HG03196 (cell line): ENCODE data around the gene HUNK.

Experiments
- ATAC-seq: cut with Tn5 transposase; IDR thresholded peaks from one replicate; pipeline ENCODE4 v1.9.1; 2021; ENCODE audit not compliant: unreplicated experiment

Gene HUNK

DNA sequence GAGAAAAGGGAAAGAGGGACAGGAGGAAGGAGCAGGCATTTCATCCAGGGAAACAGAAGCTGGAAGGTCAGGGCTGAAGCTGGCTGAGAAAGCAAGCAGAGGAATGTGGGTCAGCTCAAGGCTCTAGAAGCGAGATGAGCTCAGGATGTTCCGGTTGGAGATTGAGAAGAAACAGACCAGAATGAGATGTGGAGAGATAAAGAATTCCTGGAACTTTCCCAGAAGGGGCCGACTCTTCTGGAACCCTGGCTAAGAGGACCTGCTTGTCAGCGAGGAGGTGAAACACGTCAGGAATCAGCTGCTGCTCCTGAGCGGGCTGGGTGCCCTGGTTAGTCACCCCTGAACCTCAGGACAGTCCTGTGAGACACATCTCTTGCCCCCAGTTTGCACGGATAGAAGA, 75.9 kb downstream of the HUNK start:
- ATAC-seq: no peak

DNA sequence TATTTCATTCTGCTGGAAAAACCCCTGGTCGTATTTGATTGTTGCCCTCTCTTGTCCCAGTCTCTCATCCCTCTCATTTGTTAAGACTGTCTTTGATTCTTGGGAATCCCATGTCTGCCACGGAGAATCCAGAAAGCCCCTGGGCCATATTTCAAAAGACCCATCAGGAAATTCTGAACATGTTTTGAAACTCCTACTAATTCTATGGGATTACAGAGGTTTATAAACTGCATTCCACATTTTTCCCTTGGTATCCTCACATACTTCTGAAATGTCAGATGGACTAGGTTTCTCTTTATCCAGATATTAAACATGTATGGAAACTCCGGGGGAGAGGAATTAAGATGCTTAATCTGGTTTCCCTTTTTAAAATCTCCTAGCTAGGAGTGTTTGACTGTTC, 80.0 kb downstream of the HUNK start:
- no peak for ATAC-seq

DNA sequence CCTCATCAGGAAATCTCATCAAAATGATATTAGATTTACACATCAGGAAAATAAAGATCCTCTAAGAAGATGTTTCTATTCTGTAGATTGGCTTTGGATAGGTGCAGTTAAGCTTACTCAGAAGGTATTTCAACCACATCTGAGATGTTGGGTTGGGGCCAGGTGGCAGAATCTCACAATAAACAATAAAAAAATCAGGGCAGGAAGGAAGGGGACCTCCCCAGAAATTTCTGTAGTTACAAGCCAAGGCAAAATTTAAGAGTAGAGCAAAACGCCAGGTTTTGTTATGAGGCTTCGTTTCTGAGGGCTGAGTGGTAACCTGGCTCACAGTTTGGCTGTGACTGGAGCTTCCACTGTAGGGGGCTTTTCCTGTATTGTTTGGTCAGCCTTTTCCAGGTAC, 84.8 kb downstream of the HUNK start:
- no peak for ATAC-seq

DNA sequence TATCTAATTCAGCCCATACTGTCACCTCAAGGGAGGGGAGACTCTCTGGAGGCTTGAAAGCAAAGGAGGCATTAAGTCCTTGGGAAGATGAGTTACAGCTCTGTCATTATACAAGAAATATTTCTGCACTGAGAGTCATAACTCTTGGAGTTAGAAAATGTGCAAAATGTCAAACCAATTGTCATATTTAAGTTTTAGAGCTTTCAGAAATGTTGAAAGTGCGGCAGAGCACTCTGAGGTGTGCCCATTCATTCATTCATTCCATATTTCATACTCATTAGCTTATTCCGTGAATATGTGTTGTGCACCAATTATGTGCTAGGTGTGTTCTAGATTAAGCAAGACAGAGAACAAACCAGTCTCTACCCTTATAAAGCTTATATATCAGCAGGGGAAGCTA, 87.1 kb downstream of the HUNK start:
- no peak for ATAC-seq

DNA sequence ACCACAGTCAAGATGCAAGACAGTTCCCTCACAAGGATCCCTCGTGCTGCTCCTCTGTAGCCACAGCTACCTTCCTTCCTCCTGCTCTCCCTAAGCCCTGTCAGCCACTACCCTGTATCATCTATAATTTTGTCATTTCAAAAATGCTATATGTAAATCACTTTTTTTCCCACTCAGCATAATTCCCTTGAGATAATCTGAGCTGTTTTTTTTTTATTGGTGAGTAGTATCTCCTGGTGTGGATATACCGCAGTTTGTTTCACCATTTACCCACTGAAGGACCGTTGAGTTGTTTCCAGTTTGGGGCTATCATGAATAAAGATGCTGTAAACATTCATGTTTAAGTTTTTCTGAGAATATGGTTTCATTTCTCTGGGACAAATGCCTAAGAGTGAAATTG, 88.2 kb downstream of the HUNK start:
- no peak for ATAC-seq

DNA sequence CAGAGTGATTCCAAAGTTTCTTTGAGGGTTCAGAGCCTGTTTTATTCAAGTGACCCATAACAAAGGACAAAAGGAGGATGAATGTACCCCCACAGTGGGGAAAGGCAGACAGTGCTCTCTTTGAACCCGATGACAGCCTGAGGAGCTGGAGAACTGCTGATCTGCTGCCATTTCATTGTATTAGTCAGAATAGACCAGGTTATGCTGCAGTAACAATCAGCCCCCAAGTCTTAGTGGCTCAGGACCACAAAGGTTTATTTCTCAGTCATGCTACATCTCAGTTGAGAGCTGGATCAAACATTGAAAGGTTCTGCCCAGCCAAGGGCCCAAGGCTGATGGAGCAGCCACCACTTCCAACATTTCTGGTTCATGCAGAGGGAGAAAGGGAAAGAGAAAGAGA, 88.9 kb downstream of the HUNK start:
- no peak for ATAC-seq

DNA sequence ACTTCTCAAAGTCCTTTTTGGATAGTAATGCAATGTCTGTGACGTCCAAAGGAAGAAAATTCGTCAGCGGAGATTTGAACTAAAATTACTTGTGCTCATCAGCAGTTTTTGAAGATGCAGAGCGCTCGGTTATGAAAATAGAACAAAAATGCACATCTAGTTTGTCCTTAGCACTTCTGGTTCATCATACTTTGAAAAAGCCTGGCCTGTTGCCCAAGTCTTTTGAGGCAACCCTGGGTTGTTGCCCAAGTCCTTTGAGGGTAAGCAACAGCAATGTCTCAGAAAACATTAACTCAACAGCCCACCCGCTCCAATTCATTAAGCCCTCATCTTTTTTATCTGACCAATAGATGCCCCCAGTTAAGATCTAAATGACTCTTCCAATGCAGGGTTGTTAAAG, 91.9 kb downstream of the HUNK start:
- no peak for ATAC-seq

DNA sequence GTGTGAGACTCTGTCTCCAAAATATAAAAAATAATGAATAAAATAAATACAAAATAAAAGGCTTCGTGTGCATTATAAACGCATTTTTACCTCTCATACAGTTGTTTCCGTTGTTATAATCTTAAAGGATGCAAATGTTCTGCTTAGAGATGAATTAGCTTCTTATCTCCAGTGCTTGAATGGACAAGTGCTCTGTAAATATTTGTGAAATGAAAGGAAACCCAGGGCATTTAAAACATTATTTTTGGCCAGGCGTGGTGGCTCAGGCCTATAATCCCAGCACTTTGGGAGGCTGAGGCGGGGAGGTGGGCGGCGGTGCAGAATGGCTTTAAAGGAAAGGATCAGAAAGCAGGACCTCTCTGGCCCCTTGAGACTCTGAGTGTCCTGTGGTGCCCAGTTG, 94.5 kb downstream of the HUNK start:
- no peak for ATAC-seq

DNA sequence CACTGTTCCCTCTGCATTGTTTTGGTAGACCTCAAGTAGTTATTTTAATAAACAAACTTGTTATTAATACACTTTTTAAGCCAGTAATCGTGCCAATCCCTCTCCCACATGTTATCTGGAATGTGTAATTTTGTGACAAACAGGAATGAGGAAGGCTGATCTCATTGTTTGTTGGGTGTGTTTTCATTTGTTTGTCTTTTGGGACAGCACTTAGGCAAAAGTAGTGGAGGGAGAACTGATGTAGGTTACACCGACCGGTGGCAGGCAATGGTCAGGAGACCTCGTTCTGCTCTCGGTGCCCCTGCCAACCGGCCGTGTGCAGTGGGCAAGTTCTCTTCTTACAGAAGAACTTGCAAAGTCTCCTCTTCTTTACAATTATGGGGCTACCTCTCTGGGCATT, 99.8 kb downstream of the HUNK start:
- no peak for ATAC-seq

DNA sequence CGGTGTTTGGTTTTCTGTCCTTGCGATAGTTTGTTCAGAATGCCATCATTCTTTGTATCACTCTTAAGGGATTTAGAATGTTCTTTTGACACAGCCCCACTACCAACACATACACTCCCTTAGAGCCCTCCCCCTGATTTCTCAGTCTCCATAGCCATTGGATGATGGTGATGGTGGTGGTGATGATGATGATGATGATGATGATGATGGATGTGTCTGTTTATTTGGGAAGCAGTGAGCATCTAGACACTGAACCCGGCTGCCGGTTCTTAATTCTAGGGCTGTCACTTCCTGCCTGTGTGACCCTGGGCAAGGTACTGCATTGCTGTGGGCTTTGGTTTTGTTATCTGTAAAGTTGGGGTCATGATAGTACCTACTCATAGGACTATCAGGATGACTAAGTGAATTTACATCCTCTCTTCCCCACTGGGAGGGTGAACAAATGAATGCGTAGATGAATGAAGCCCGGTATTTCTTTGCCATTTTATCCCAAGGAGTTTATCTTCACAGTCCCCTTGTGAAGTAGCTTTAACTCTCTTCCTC, 100.7 kb downstream of the HUNK start:
- no peak for ATAC-seq

DNA sequence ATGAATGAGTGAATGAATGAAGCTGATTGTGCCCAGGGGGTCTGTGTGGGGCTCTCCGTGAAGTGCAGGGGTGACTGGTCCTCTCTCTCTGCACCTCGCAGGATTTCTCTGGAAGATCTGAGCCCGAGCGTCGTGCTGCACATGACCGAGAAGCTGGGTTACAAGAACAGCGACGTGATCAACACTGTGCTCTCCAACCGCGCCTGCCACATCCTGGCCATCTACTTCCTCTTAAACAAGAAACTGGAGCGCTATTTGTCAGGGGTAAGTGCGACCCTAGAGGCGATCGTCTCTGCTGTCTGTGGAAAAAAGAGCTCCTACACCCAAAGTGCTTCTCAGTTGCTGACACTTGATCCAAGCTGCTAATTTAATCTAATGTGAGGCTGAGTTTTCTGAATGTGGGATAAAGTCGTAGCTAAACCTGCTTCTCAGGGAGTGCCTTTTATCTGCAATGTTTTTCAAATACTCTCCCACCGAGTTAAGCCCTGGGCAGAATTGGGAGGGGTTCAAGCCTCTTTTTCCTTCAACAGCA, 101.7 kb downstream of the HUNK start:
- no peak for ATAC-seq

DNA sequence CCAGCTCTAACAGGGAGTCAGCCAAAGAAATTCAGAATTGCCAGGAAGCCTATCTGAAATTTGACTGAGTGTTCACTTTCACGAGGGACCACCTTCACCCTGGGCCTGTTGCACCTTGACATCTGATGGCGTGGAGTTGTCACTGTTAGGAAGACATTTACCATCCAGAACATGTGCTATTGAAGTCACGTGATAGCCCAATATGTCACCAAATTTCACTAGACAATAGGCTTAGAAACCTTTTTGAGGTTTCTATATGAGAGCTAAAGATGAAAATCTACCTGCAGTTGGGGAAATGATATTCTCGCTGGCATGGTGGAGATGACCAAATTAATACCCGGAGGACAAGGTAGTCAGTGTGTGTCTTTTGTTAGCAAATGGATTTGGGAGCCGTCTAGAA, 102.7 kb downstream of the HUNK start:
- ATAC-seq: no peak

DNA sequence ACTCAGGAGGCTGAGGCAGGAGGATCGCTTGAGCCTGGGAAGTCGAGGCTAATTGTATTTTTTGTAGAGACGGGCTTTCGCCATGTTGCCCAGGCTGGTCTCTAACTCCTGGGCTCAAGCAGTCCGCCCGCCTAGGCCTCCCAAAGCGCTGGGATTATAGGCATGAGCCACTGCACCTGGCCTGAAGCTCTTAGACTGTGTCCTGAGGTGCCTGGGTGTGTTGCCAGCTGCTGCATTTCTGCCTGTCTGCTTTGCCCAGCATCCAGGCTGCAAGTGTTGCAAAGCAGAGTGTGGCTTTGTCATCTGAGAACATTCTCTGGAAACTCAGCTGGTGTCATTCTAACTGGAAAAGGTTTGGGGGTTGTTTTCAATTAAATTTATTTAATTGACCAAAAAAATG, 105.0 kb downstream of the HUNK start:
- no peak for ATAC-seq

DNA sequence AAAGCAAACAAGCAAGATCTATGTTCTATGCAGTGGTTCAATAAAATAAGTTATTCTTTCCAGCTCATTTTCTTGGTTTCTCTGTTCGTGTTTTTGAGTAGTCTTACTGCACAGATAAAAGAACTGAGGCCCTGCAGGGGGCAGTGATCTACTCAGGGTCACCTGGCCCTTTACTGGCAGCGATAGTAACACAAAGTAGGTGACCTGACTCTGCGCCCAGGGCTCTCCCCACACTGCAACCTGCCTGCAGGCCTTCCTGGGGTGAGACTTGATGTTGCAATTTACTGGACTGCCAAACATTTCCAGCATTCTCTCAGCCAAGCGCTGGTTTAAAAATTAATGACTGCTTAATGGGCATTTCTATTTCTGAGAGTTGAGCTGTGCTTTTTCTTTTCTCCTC, 110.3 kb downstream of the HUNK start:
- no peak for ATAC-seq

DNA sequence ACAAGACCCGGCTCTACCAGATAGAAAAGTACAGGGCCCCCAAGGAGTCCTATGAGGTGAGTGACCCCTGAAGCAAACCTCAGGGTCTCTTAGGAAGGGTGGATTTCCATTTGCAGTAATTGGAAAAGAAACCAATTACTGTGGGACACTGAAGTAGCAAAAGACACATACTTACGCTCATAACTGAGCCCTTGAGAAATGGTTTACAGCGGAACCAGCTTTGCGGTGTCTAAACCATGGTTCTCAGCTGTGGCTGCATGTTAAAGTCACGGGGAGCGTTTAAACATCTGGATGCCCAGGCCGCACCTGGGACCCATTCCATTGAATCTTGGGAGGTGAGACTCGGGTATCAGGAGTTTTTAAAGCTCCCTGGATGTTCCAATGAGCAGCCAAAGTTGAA, 110.7 kb downstream of the HUNK start:
- ATAC-seq: no peak

DNA sequence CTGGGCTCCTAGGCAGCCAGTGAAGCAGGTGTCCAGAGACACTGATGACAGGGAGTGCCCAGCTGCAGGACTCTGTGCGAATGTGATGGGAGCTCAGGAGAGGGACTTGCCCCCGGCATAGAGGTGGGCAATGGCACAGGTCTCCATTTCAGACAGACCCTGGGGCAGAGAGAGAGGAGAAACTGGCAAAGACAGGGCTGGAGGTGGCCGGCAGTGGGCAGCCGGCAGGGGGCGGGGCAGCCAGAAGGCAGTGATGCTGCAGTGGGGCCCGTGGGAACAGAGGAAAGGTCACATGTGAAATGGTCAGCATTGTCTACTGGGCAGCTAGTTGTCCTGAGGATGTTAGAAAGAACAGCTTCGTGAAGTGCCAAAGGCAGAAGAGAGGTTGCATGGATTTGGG, 112.6 kb downstream of the HUNK start:
- ATAC-seq: no peak

DNA sequence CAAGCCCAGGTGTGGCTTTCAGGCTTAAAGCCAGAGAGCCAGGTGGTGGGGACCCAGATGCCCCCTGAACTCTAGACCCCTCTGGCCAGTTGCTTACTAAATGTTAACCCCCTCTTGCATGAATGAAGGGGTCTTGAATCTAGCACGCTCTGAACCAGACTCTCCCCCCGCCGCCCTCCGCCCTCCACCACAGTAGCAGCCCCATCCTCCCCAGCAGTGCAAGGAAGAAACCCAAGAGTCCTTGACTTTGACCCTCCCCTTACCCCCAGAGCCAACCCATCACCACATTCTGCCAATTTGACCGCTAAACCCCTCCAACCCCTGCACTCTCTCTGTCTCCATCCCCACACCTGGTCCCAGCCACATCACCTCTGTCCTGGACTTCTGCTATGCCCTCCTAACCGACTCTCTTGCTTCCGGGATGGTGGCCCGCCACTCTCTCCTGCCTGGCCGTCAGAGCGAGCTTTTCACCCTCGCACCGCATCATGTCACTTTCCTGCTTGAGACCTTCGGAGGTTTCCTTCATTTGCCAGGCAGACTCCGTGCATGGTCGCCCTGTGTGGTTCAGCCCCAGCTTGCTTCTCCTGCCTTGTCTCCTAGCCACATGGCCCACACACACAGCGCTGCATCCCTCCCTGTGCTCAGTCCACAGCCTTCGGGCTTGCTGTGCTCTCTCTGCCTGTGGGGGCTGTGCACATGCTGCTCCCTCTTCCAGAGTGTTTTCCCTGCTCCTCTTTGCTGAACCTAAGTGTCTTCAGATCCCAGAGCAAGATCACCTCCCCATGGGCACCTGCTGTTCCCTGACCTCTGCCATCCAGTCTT, 113.4 kb downstream of the HUNK start:
- ATAC-seq: no peak

DNA sequence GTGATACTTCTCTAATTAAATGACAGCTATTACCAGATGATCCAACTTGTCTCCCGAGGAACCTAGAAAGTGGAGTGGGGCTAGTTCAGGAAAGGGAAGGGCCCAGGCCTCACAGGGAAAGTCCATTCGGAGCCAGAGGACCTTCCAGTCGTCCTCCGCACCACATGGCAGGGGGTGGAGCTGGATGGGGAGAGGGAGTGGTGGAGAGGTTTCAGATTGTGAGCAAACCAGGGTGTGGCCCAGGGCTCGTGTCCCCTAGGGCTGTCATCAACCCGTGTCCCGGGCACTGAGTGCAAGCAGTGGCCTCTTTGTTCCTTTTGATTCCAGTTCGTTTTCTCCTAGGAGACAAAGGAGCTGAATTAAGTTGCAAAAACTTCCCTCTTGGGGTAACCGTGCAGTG, 114.9 kb downstream of the HUNK start:
- no peak for ATAC-seq

DNA sequence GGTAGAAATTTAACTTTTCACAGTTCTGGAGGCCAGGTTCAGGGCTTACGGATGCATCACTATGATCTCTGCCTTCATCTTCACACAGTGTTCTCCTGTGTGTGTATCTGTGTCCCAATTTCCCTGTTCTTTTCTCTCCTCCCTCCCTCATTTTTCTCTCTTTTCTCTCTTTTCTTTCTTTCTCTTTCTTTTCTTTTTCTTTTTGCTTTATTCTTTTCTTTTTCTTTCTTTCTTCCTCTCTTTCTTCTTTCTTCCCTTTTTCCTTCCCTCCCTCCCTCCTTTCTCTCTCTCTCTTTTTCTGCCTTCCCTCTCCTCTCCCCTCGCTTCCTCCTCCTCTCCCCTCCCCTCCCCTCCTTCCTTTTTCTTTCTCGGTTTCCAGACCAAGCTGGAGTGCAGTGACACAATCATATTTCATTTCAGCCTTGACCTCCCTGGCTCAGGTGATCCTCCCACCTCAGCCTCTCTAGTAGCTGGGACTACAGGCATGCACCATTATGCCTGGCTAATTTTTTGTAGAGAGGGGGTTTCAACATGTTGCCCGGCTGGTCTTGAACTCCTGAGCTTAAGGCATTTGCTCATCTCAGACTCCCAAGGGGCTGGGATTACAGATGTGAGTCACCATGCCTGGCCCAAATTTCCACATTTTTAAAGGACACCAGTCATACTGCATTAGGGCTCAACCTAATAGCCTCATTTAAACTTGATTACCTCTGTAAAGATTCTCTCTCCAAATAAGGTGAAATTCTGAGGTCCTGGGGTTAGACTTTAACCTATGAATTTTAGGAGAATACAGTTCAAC, 115.9 kb downstream of the HUNK start:
- ATAC-seq: no peak

DNA sequence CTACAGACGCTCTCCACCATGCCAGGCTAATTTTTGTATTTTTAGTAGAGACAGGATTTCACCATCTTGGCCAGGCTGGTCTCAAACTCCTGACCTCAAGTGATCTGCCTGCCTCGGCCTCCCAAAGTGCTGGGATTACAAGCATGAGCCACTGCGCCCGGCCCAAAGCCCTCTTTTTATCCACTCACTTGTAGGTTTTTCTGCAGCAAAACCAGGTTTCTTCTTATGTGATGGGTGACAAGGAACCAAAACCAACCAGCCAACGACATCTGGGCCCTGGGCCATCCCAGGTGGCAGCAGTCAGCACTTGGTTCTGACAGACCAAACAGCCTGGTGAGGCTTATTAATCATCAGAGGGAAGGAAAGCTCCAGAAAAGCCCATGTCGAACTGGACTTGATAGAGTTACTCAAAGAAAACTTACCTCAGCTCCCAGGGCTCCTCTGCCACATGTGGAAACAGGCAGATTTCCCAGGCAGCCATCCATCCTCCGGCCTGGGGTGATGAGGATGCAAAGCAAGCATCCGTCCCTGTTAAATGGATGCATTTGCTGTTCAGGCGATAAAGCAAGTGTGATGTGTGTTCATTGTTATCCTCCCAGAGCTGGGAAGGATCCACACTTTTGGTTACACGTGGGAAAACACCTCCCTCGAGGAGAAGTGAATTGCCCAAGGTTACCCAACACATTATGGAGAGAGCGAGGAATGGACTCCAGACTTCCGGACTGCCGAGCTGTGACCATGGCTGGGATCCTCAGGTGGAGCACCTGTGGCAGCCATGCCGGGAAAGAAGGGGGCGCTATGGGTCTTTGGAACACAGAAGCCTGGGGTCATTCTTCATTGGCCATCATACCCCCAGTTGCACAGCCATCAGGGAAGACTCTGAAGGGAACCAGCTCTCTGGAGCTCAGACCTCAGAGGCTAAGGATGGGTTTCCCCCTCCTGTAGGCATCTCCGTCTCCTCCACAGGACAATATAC, 118.8 kb downstream of the HUNK start:
- no peak for ATAC-seq

DNA sequence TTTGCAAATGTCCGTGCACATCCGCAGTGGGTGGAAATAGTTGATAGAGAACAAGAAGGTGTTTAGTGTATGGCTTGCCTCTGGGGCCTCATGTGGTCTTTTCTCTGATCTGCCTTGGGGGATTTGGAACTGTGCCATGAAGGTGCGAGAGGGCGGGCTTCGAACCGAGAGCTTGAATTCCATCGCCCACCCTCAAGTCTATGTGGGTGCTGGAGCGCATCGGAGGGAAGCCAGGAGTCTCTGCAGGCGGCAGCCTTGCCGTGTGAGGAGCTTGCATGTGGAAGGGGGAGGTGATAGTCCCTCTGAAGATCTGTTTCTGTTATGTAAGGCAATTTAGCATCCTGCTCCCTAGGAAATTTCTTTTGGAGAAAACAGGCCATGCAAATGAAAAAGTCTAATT, 119.6 kb downstream of the HUNK start:
- ATAC-seq: no peak
